Measurements from ENCODE around the gene SLC17A7. TPM values are rescaled to one million over a fixed set of nuclear protein-coding genes. Genes with fewer than 3 reads are reported as not detected.

SLC17A7 gene
- total and polyA plus RNA-seq, 2 donors from 2014 or later = 0.45 to 1.4 TPM

- Histone ChIP-seq H3K36me3 (ENCODE audit: control insufficient read depth in 2 of 3, insufficient read depth in 3 of 3, low read length in 3 of 3) (no peaks in the 10 kb centered on the region), H3K9ac (ENCODE audit: low read length in 3 of 3) (no peak overlapping the region), H3K27me3 (ENCODE audit: control insufficient read depth, insufficient read depth, low read length) (no peaks in the 10 kb centered on the region), H3K4me1 (ENCODE audit: control insufficient read depth in 2 of 3, insufficient read depth in 2 of 3, low read depth in 1 of 3, low read length in 3 of 3) (no peaks in the 10 kb centered on the region), H3K9me3 (ENCODE audit: control insufficient read depth in 2 of 3, insufficient read depth in 1 of 3, low read length in 3 of 3) (no peaks in the 10 kb centered on the region), H3K27ac (ENCODE audit: low read depth in 2 of 2, low read length in 2 of 2) (no peak overlapping the region), H3K4me3 (ENCODE audit: low read length in 3 of 3) (no peak overlapping the region)
- TF ChIP-seq CTCF (IDR thresholded peaks at IDR 0.05; ENCODE audit: borderline replicate concordance, extremely low read depth, insufficient read depth) = no peak
- intact Hi-C loops (cut with DNase I) = no loop called here
- FAIRE-seq (no peak), DNase-seq (peak in 1 of 5 donors; percentile 18)
These were observed 41.3 kb downstream of the SLC17A7 start for GRCh38 chr19:49400029-49400428.

DNA sequence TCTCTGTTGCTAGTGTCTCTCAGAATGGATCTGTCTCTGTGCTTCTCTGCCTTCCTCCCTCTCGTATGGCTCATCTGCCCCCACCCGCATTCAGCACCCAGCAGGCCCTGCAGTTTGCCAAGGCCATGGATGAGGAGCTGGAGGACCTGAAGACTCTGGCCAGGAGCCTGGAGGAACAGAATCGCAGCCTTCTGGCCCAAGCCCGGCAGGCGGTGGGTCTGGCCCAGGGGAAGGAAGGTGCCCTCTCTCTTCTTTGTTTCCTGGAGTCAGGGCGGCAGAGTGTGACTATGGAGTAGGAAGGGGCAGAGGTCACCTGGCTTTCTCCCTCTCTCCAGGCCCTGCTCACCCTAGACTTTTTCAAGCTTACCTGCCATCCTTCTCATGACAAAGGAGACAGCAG is 42.4 kb downstream of the SLC17A7 start:
- Histone ChIP-seq H3K27ac (ENCODE audit: low read depth in 2 of 2, low read length in 2 of 2) (no peak overlapping the region), H3K27me3 (ENCODE audit: control insufficient read depth, insufficient read depth, low read length) (no peaks in the 10 kb centered on the region), H3K4me1 (ENCODE audit: control insufficient read depth in 2 of 3, insufficient read depth in 2 of 3, low read depth in 1 of 3, low read length in 3 of 3) (no peaks in the 10 kb centered on the region), H3K4me3 (ENCODE audit: low read length in 3 of 3) (no peak overlapping the region), H3K9me3 (ENCODE audit: control insufficient read depth in 2 of 3, insufficient read depth in 1 of 3, low read length in 3 of 3) (no peaks in the 10 kb centered on the region), H3K9ac (ENCODE audit: low read length in 3 of 3) (no peak overlapping the region), H3K36me3 (ENCODE audit: control insufficient read depth in 2 of 3, insufficient read depth in 3 of 3, low read length in 3 of 3) (no peaks in the 10 kb centered on the region)
- FAIRE-seq = no peak
- no peak for TF ChIP-seq CTCF (IDR thresholded peaks at IDR 0.05; ENCODE audit: borderline replicate concordance, extremely low read depth, insufficient read depth)
- no peak for DNase-seq
- intact Hi-C loops (cut with DNase I) = loop anchor here (10.0 kb wide), 1 partner anchor 46 kb away; the partner anchor contains the start of gene SLC17A7

- peak in 1 of 5 donors; percentile 27 for DNase-seq
- FAIRE-seq = no peak
- H3K27me3 ChIP-seq (ENCODE audit: control insufficient read depth, insufficient read depth, low read length) = no peaks in the 10 kb centered on the region
- no peaks in the 10 kb centered on the region for H3K36me3 ChIP-seq (ENCODE audit: control insufficient read depth in 2 of 3, insufficient read depth in 3 of 3, low read length in 3 of 3)
- no peaks in the 10 kb centered on the region for H3K4me1 ChIP-seq (ENCODE audit: control insufficient read depth in 2 of 3, insufficient read depth in 2 of 3, low read depth in 1 of 3, low read length in 3 of 3)
- TF ChIP-seq CTCF (IDR thresholded peaks at IDR 0.05; ENCODE audit: borderline replicate concordance, extremely low read depth, insufficient read depth) = no peak
- H3K9me3 ChIP-seq (ENCODE audit: control insufficient read depth in 2 of 3, insufficient read depth in 1 of 3, low read length in 3 of 3) = no peaks in the 10 kb centered on the region
- H3K4me3 ChIP-seq (ENCODE audit: low read length in 3 of 3) = no peak overlapping the region
- intact Hi-C loops (cut with DNase I) = loop anchor here (10.0 kb wide), 1 partner anchor 47 kb away; the partner anchor contains the start of gene SLC17A7
- no peak overlapping the region for H3K9ac ChIP-seq (ENCODE audit: low read length in 3 of 3)
- no peak overlapping the region for H3K27ac ChIP-seq (ENCODE audit: low read depth in 2 of 2, low read length in 2 of 2)
These were observed 43.2 kb downstream of the SLC17A7 start for GRCh38 chr19:49398001-49398615.

Data from kidney (tissue), 14 donors.